GM12878 (cell line): ENCODE measurements around the gene FAM53B. TPM values are rescaled to one million over a fixed set of nuclear protein-coding genes. Genes with fewer than 3 reads are reported as not detected.

Source experiments
- ATAC-seq: fragments of 200-7000 bp; cut with Tn5 transposase; 3 replicates; pipeline ENCODE4 v1.9.1; 2020; ENCODE audit warnings: mild to moderate bottlenecking, moderate library complexity
- BruUV-seq: library from RNA; stranded (reverse); fragments of 400-500 nt; replicated peaks from 2 replicates; lab custom pipeline; 2021; lab: Mats Ljungman, UMichigan
- CTCF ChIA-PET: fragments of 300-600 bp; sonication (Branson Sonifier 250); formaldehyde crosslinking; extraction: SDS; loops from one replicate; lab custom pipeline; 2021; ENCODE audit warnings: inconsistent platforms; lab: Yijun Ruan, JAX
- POLR2A ChIA-PET: fragments of 350-600 bp; formaldehyde crosslinking; extraction: SDS; loops from one replicate; lab custom pipeline; 2021; ENCODE audit warnings: inconsistent platforms; lab: Charles Lee
- RAD21 ChIA-PET: fragments of 300-600 bp; sonication (Branson Sonifier 250); formaldehyde crosslinking; loops from one replicate; lab custom pipeline; 2023; ENCODE audit warnings: antibody characterized with exemption; ENCODE audit not compliant: unreplicated experiment; lab: Charles Lee
- SMC1A ChIA-PET: fragments of 300-600 bp; sonication (Branson Sonifier 250); formaldehyde crosslinking; loops from one replicate; lab custom pipeline; 2023; ENCODE audit not compliant: unreplicated experiment, uncharacterized antibody; lab: Charles Lee
- DNase-seq: peaks from one replicate; pipeline ENCODE4 v3.0.0-alpha.2; 2011; ENCODE audit warnings: low read depth, low spot score
- FAIRE-seq: peaks from 3 replicates; lab custom pipeline; 2011; peaks lifted over from hg19 to GRCh38; lab: Jason Lieb, UNC
- H2AFZ ChIP-seq: 2 replicates; pipeline ENCODE4 v1.6.0; 2011; ENCODE audit warnings: low read depth, low read length, control low read depth; ENCODE audit not compliant: control insufficient read depth
- H3K27ac ChIP-seq: 2 replicates; pipeline ENCODE4 v1.5.1; 2011; ENCODE audit warnings: control low read depth; ENCODE audit not compliant: control insufficient read depth, insufficient read depth
- H3K27me3 ChIP-seq, 2 experiments: replicated peaks in 1 of 2; 2 replicates each; pipeline versions ENCODE4 v1.6.0 to v1.6.1; 2011; ENCODE audit warnings: low read length in 1 of 2; ENCODE audit not compliant: control insufficient read depth in 2 of 2, insufficient read depth in 2 of 2
- H3K36me3 ChIP-seq, 2 experiments: 2 replicates each; pipeline ENCODE4 v1.5.1; 2011; ENCODE audit warnings: low read length in 1 of 2; ENCODE audit not compliant: control insufficient read depth in 2 of 2, insufficient read depth in 2 of 2
- H3K4me1 ChIP-seq: 2 replicates; pipeline ENCODE4 v1.6.1; 2011; ENCODE audit warnings: mild to moderate bottlenecking, low read length, moderate library complexity, mixed read lengths; ENCODE audit not compliant: control insufficient read depth, insufficient read depth
- H3K4me2 ChIP-seq: 2 replicates; pipeline ENCODE4 v1.6.0; 2011; ENCODE audit warnings: control low read depth; ENCODE audit not compliant: control insufficient read depth, insufficient read depth
- H3K4me3 ChIP-seq: fragments of 200-600 bp; sonication (generic); 2 replicates; pipeline ENCODE4 v1.5.1; 2016
- H3K79me2 ChIP-seq: 2 replicates; pipeline ENCODE4 v1.6.0; 2011; ENCODE audit warnings: low read length; ENCODE audit not compliant: control insufficient read depth, insufficient read depth
- H3K9ac ChIP-seq: 2 replicates; pipeline ENCODE4 v1.8.0; 2011; ENCODE audit warnings: low read length, control low read depth, mixed read lengths; ENCODE audit not compliant: control insufficient read depth, insufficient read depth
- H3K9me3 ChIP-seq: replicated peaks from 3 replicates; pipeline ENCODE4 v1.5.1; 2011; ENCODE audit warnings: mild to moderate bottlenecking, low read length; ENCODE audit not compliant: control insufficient read depth, insufficient read depth
- H4K20me1 ChIP-seq: 2 replicates; pipeline ENCODE4 v1.6.0; 2011; ENCODE audit not compliant: control insufficient read depth, insufficient read depth
- BCL11A ChIP-seq: IDR thresholded peaks from 2 replicates; pipeline ENCODE4 v1.6.1; 2011; ENCODE audit warnings: low read depth, low read length
- CREM ChIP-seq: IDR thresholded peaks from 2 replicates; pipeline ENCODE4 v1.6.1; 2014; ENCODE audit warnings: antibody characterized with exemption, low read depth
- HDAC2 ChIP-seq: fragments of 200-600 bp; sonication (generic); IDR thresholded peaks from 2 replicates; pipeline ENCODE4 v1.6.1; 2017
- JUNB ChIP-seq: IDR thresholded peaks from 2 replicates; pipeline ENCODE4 v1.6.1; 2016; ENCODE audit warnings: antibody characterized with exemption, mild to moderate bottlenecking
- WGBS: methylation state at CpG from one replicate; pipeline ENCODE4 v1.1.6; 2016; ENCODE audit warnings: low lambda C conversion rate; ENCODE audit not compliant: insufficient replicate concordance, insufficient coverage; ENCODE audit errors: missing lambda C conversion rate; 5-methylcytosine and 5-hydroxymethylcytosine counted together
- in situ Hi-C: fragments of 300-500 bp; cut with MboI; formaldehyde crosslinking; loops from 9 replicates; pipeline ENCODE4 v1.14.3; 2018; ENCODE audit warnings: mixed read lengths
- intact Hi-C: fragments of 100-400 bp; cut with micrococcal nuclease; formaldehyde crosslinking; loops from one replicate; pipeline ENCODE4 v1.14.2; 2022; ENCODE audit not compliant: unreplicated experiment
- polyA plus RNA-seq, 11 experiments: library from polyadenylated mRNA; depleted of rRNA in 4 of 11; unstranded in 6 of 11; stranded (reverse) in 5 of 11; fragments of >200 nt; fragmentation: Nextera tagmentation in 4 of 11; fragmentation: Illumina TruSeq in 1 of 11; extraction: Ambion mirVana in 4 of 11; extraction: Trizol in 1 of 11; gene quantifications; 1 replicate in 1 of 11; 2 replicates in 10 of 11; pipeline versions ENCODE4 v1.2.1 to v1.2.3, GENCODE V29; 2011 to 2016; ENCODE audit warnings: inconsistent platforms in 2 of 11, missing spikeins in 2 of 11, low read depth in 1 of 11
- total RNA-seq, 4 experiments: library from RNA; depleted of rRNA in 3 of 4; stranded (reverse); fragments of >200 nt in 3 of 4; fragmentation: Illumina TruSeq in 1 of 4; extraction: Trizol in 1 of 4; gene quantifications; 2 replicates each; pipeline versions ENCODE4 v1.2.1 to v1.2.3, GENCODE V29; 2013 to 2021
- TF ChIP-seq, protein P1 (sequence below): fragments of 450-650 bp; IDR thresholded peaks from 2 replicates; pipeline ENCODE4 v1.6.1; 2016; ENCODE audit warnings: mild to moderate bottlenecking, moderate library complexity, borderline replicate concordance
- TF ChIP-seq, protein P2 (sequence below): IDR thresholded peaks from 2 replicates; pipeline ENCODE4 v1.6.1; 2012; ENCODE audit warnings: low read length, inconsistent platforms
- TF ChIP-seq, protein P3 (sequence below): fragments of 450-650 bp; IDR thresholded peaks from 2 replicates; pipeline ENCODE4 v1.6.1; 2016; ENCODE audit warnings: mild to moderate bottlenecking
- TF ChIP-seq, protein P4 (sequence below): IDR thresholded peaks from 2 replicates; pipeline ENCODE4 v1.6.1; 2012; ENCODE audit warnings: improper control_type of control experiment, low read depth, low read length; ENCODE audit not compliant: insufficient replicate concordance

The FAM53B gene
- total and polyA plus RNA-seq, 10 of the 15 experiments (the other 5 are each of a cell fraction or from before 2014, with no cell fraction given) = 0.05 to 26.3 (median 8.1) TPM

DNA sequence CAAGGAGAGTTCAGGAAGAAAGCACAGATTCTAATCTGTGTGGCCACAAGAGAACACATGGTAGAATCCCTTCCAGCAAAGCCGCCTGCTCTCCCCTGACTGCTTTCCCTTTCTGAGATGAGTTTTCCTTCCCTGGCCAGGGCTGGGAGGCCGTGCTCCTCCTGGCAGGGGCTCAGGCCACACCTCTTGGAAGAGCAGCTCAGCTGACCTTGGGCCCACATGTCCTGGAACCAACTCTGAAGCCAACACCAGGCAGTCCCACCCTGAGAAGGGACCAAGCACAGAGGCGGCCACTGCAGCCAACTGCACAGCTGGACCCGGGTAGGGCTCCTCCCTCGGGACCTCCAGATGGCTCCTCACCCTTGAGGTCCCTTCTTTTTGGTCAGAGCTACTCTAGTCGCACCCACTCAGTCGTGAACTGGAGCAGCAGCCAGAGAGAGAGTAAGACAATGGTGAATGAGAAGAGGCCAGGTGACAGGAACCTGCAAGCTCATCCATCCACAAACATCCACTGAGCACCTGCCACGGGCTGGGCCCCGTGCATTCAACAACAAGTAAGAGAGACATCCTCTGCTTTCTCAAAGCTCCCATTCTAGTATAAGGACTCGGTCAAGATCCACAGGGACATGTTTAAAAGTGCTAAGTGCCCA lies 40.3 kb downstream of the FAM53B start:
- H2AFZ ChIP-seq = no peak overlapping the region
- BruUV-seq = no TSS peak
- whole genome bisulfite sequencing = 44% methylated on average over 10 of the region's 10 CpGs
- no peak for FAIRE-seq
- H3K9me3 ChIP-seq = no peaks in the 10 kb centered on the region
- no peak overlapping the region for H3K4me2 ChIP-seq
- ChIA-PET POLR2A (interaction anchor here (1.6 to 1.8 kb wide), 2 partner anchors 9 to 14 kb away, joined by 5 to 6 read pairs; no protein-coding TSS in a partner anchor), RAD21 (interaction anchor here (1.5 to 14.0 kb wide), 2 partner anchors 15 to 29 kb away, joined by 4 to 266 read pairs; no protein-coding TSS in a partner anchor), SMC1A (interaction anchor here (1.9 to 5.0 kb wide), 2 partner anchors 15 to 38 kb away, joined by 9 to 38 read pairs; no protein-coding TSS in a partner anchor), CTCF (interaction anchor here (1.3 to 1.5 kb wide), 2 partner anchors 54 to 57 kb away, joined by 3 read pairs; no protein-coding TSS in a partner anchor)
- ATAC-seq = no peak
- H3K36me3 ChIP-seq = peaks cover 5 to 24% of the 10 kb centered on the region in 2 experiments; a peak in 3 of 4 replicates
- H3K27ac ChIP-seq = no peak overlapping the region
- H3K9ac ChIP-seq = no peak overlapping the region
- no peaks in the 10 kb centered on the region for H4K20me1 ChIP-seq
- in situ Hi-C loops (no loop called here), intact Hi-C loops (no loop called here)
- peaks cover 7% of the 10 kb centered on the region for H3K79me2 ChIP-seq
- no peak for DNase-seq
- H3K27me3 ChIP-seq = no peaks in the 10 kb centered on the region
- no peak overlapping the region for H3K4me3 ChIP-seq
- H3K4me1 ChIP-seq = peaks cover 30% of the 10 kb centered on the region
- TF ChIP-seq BCL11A (no peak), HDAC2 (no peak), JUNB (no peak), CREM (no peak)
- TF ChIP-seq, protein P1, sequence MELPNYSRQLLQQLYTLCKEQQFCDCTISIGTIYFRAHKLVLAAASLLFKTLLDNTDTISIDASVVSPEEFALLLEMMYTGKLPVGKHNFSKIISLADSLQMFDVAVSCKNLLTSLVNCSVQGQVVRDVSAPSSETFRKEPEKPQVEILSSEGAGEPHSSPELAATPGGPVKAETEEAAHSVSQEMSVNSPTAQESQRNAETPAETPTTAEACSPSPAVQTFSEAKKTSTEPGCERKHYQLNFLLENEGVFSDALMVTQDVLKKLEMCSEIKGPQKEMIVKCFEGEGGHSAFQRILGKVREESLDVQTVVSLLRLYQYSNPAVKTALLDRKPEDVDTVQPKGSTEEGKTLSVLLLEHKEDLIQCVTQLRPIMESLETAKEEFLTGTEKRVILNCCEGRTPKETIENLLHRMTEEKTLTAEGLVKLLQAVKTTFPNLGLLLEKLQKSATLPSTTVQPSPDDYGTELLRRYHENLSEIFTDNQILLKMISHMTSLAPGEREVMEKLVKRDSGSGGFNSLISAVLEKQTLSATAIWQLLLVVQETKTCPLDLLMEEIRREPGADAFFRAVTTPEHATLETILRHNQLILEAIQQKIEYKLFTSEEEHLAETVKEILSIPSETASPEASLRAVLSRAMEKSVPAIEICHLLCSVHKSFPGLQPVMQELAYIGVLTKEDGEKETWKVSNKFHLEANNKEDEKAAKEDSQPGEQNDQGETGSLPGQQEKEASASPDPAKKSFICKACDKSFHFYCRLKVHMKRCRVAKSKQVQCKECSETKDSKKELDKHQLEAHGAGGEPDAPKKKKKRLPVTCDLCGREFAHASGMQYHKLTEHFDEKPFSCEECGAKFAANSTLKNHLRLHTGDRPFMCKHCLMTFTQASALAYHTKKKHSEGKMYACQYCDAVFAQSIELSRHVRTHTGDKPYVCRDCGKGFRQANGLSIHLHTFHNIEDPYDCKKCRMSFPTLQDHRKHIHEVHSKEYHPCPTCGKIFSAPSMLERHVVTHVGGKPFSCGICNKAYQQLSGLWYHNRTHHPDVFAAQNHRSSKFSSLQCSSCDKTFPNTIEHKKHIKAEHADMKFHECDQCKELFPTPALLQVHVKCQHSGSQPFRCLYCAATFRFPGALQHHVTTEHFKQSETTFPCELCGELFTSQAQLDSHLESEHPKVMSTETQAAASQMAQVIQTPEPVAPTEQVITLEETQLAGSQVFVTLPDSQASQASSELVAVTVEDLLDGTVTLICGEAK = no peak
- TF ChIP-seq, protein P2, sequence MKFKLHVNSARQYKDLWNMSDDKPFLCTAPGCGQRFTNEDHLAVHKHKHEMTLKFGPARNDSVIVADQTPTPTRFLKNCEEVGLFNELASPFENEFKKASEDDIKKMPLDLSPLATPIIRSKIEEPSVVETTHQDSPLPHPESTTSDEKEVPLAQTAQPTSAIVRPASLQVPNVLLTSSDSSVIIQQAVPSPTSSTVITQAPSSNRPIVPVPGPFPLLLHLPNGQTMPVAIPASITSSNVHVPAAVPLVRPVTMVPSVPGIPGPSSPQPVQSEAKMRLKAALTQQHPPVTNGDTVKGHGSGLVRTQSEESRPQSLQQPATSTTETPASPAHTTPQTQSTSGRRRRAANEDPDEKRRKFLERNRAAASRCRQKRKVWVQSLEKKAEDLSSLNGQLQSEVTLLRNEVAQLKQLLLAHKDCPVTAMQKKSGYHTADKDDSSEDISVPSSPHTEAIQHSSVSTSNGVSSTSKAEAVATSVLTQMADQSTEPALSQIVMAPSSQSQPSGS = no peak
- TF ChIP-seq, protein P3, sequence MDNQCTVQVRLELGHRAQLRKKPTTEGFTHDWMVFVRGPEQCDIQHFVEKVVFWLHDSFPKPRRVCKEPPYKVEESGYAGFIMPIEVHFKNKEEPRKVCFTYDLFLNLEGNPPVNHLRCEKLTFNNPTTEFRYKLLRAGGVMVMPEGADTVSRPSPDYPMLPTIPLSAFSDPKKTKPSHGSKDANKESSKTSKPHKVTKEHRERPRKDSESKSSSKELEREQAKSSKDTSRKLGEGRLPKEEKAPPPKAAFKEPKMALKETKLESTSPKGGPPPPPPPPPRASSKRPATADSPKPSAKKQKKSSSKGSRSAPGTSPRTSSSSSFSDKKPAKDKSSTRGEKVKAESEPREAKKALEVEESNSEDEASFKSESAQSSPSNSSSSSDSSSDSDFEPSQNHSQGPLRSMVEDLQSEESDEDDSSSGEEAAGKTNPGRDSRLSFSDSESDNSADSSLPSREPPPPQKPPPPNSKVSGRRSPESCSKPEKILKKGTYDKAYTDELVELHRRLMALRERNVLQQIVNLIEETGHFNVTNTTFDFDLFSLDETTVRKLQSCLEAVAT = no peak
- TF ChIP-seq, protein P4, sequence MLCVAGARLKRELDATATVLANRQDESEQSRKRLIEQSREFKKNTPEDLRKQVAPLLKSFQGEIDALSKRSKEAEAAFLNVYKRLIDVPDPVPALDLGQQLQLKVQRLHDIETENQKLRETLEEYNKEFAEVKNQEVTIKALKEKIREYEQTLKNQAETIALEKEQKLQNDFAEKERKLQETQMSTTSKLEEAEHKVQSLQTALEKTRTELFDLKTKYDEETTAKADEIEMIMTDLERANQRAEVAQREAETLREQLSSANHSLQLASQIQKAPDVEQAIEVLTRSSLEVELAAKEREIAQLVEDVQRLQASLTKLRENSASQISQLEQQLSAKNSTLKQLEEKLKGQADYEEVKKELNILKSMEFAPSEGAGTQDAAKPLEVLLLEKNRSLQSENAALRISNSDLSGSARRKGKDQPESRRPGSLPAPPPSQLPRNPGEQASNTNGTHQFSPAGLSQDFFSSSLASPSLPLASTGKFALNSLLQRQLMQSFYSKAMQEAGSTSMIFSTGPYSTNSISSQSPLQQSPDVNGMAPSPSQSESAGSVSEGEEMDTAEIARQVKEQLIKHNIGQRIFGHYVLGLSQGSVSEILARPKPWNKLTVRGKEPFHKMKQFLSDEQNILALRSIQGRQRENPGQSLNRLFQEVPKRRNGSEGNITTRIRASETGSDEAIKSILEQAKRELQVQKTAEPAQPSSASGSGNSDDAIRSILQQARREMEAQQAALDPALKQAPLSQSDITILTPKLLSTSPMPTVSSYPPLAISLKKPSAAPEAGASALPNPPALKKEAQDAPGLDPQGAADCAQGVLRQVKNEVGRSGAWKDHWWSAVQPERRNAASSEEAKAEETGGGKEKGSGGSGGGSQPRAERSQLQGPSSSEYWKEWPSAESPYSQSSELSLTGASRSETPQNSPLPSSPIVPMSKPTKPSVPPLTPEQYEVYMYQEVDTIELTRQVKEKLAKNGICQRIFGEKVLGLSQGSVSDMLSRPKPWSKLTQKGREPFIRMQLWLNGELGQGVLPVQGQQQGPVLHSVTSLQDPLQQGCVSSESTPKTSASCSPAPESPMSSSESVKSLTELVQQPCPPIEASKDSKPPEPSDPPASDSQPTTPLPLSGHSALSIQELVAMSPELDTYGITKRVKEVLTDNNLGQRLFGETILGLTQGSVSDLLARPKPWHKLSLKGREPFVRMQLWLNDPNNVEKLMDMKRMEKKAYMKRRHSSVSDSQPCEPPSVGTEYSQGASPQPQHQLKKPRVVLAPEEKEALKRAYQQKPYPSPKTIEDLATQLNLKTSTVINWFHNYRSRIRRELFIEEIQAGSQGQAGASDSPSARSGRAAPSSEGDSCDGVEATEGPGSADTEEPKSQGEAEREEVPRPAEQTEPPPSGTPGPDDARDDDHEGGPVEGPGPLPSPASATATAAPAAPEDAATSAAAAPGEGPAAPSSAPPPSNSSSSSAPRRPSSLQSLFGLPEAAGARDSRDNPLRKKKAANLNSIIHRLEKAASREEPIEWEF = no peak
